Tibial nerve (tissue), 4 donors: ENCODE results near the gene ITGA5.

Source experiments
- EP300 ChIP-seq, 2 donors: sonication (generic); formaldehyde crosslinking; IDR thresholded peaks; one replicate each; pipeline ENCODE4 v1.6.1; 2017; ENCODE audit warnings: antibody characterized with exemption in 2 of 2, mild to moderate bottlenecking in 1 of 2
- POLR2A ChIP-seq, 2 donors: fragments of 450-650 bp; IDR thresholded peaks; one replicate each; pipeline ENCODE4 v1.6.1; 2017; ENCODE audit warnings: antibody characterized with exemption in 2 of 2, mild to moderate bottlenecking in 2 of 2, moderate library complexity in 2 of 2
- TF ChIP-seq, protein P1 (sequence below), 5 experiments: fragments of 200-600 bp in 3 of 5; fragments of 450-650 bp in 2 of 5; sonication (generic) in 3 of 5; IDR thresholded peaks; one replicate each; pipeline ENCODE4 v1.5.1; 2016 to 2019; ENCODE audit warnings: antibody characterized with exemption in 5 of 5, mild to moderate bottlenecking in 3 of 5, moderate library complexity in 2 of 5

- TF ChIP-seq, protein P1, sequence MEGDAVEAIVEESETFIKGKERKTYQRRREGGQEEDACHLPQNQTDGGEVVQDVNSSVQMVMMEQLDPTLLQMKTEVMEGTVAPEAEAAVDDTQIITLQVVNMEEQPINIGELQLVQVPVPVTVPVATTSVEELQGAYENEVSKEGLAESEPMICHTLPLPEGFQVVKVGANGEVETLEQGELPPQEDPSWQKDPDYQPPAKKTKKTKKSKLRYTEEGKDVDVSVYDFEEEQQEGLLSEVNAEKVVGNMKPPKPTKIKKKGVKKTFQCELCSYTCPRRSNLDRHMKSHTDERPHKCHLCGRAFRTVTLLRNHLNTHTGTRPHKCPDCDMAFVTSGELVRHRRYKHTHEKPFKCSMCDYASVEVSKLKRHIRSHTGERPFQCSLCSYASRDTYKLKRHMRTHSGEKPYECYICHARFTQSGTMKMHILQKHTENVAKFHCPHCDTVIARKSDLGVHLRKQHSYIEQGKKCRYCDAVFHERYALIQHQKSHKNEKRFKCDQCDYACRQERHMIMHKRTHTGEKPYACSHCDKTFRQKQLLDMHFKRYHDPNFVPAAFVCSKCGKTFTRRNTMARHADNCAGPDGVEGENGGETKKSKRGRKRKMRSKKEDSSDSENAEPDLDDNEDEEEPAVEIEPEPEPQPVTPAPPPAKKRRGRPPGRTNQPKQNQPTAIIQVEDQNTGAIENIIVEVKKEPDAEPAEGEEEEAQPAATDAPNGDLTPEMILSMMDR (IDR thresholded peaks at IDR 0.05) = no peak
- TF ChIP-seq POLR2A (IDR thresholded peaks at IDR 0.05) = no peak
- TF ChIP-seq EP300 (IDR thresholded peaks at IDR 0.05) = no peak
Observed at GRCh38 chr12:54351341-54351740, 67.7 kb downstream of the ITGA5 start.
